Kidney (tissue), 22 donors: ENCODE results near the gene SP100. TPM values are rescaled to one million over a fixed set of nuclear protein-coding genes. Genes with fewer than 3 reads are reported as not detected.

ENCODE experiments used
- DNase-seq, 5 donors: peaks; one replicate each; pipeline ENCODE4 v3.0.0-alpha.2; 2013 to 2020
- FAIRE-seq: peaks from 2 replicates; lab custom pipeline; 2012; peaks lifted over from hg19 to GRCh38; lab: Jason Lieb, UNC
- H3K27ac ChIP-seq, 2 donors: one replicate each; pipeline ENCODE4 v1.7.0; 2013; ENCODE audit warnings: low read depth in 2 of 2, low read length in 2 of 2, inconsistent platforms in 1 of 2
- H3K27me3 ChIP-seq: one replicate; pipeline ENCODE4 v1.7.1; 2013; ENCODE audit warnings: low read length, inconsistent platforms; ENCODE audit not compliant: control insufficient read depth, insufficient read depth
- H3K36me3 ChIP-seq, 3 donors: one replicate each; pipeline versions ENCODE4 v1.7.0 to v1.7.1; 2013; ENCODE audit warnings: low read length in 3 of 3, control low read depth in 1 of 3, inconsistent platforms in 1 of 3; ENCODE audit not compliant: insufficient read depth in 3 of 3, control insufficient read depth in 2 of 3
- H3K4me1 ChIP-seq, 3 donors: one replicate each; pipeline versions ENCODE4 v1.7.0 to v1.7.1; 2013; ENCODE audit warnings: low read length in 3 of 3, inconsistent platforms in 1 of 3, low read depth in 1 of 3; ENCODE audit not compliant: control insufficient read depth in 2 of 3, insufficient read depth in 2 of 3
- H3K4me3 ChIP-seq, 3 donors: one replicate each; pipeline versions ENCODE4 v1.7.0 to v1.8.1; 2013; ENCODE audit warnings: low read length in 3 of 3, control low read depth in 1 of 3, inconsistent platforms in 1 of 3
- H3K9ac ChIP-seq, 3 donors: one replicate each; pipeline versions ENCODE4 v1.7.0 to v1.7.1; 2013; ENCODE audit warnings: low read length in 3 of 3, control low read depth in 1 of 3, inconsistent platforms in 1 of 3
- H3K9me3 ChIP-seq, 3 donors: one replicate each; pipeline versions ENCODE4 v1.7.0 to v1.7.1; 2013; ENCODE audit warnings: low read length in 3 of 3, control low read depth in 1 of 3, inconsistent platforms in 1 of 3; ENCODE audit not compliant: control insufficient read depth in 2 of 3, insufficient read depth in 1 of 3
- CTCF ChIP-seq: IDR thresholded peaks from 3 replicates; pipeline ENCODE4 v1.5.1; 2012; ENCODE audit warnings: mild to moderate bottlenecking, moderate library complexity, borderline replicate concordance; ENCODE audit not compliant: insufficient read depth; ENCODE audit errors: extremely low read depth
- intact Hi-C: fragments of 100-400 bp; cut with DNase I; formaldehyde crosslinking; loops from one replicate; pipeline ENCODE4 v1.11.1; 2022
- long read RNA-seq, 10 donors: library from polyadenylated mRNA in 1 of 10; unstranded in 1 of 10; transcript quantifications; one replicate each; pipeline ENCODE4 v2.0.0 and lab custom pipeline, GENCODE V29; 2021 to 2026
- polyA plus RNA-seq: library from polyadenylated mRNA; stranded (reverse); fragments of 350-450 nt; fragmentation: Illumina TruSeq; extraction: RNeasy Lipid Tissue Mini Kit (QIAGEN cat#74804); gene quantifications from one replicate; pipeline ENCODE4 v1.2.3, GENCODE V29; 2014; ENCODE audit warnings: low read depth, low replicate concordance; ENCODE audit not compliant: insufficient read depth
- total RNA-seq: library from RNA; stranded (reverse); fragmentation: NEBNext Ultra II Directional; extraction: Animal tissue kit (Norgen Biotek cat#: 25700); gene quantifications from one replicate; pipeline ENCODE4 v1.2.1, GENCODE V29; 2021
- donor health status: control.
- donor health status: control.
- donor health status: control.
- donor health status: control.
- donor health status: control.
- donor health status: DM: yes; HTN: yes; CAD: no.
- donor health status: Normal renal cell carcinoma (clear cell type).

The SP100 gene
- 118 TPM for total RNA-seq
- polyA plus RNA-seq = 35.7 TPM
- long read RNA-seq, donor 1, partial matches to known transcripts = 0 of 1 reads
- long read RNA-seq, donor 1, other reads (novel, unspliced or antisense) = 0 of 1 reads
- long read RNA-seq, donor 2, partial matches to known transcripts = 0 of 2 reads
- long read RNA-seq, donor 2, other reads (novel, unspliced or antisense) = 0 of 2 reads
- long read RNA-seq, donor 3, partial matches to known transcripts = 0 of 2 reads
- long read RNA-seq, donor 3, other reads (novel, unspliced or antisense) = 0 of 2 reads
- long read RNA-seq, donor 4 = 0 reads
- long read RNA-seq, donor 5 = 0 reads
- long read RNA-seq, donor 6, partial matches to known transcripts = 0 of 4 reads
- long read RNA-seq, donor 6, other reads (novel, unspliced or antisense) = 0 of 4 reads
- long read RNA-seq, donor 7, transcript SP100-204 (15 exons, 1,898 nt) = major isoform, 23 of 55 reads
- long read RNA-seq, donor 7, partial matches to known transcripts = 16 of 55 reads
- long read RNA-seq, donor 7, other reads (novel, unspliced or antisense) = 12 of 55 reads
- long read RNA-seq, donor 8, partial matches to known transcripts = 0 of 3 reads
- long read RNA-seq, donor 8, other reads (novel, unspliced or antisense) = 0 of 3 reads
- long read RNA-seq, donor 9, partial matches to known transcripts = 0 of 2 reads
- long read RNA-seq, donor 9, other reads (novel, unspliced or antisense) = 0 of 2 reads
- long read RNA-seq, donor 10, partial matches to known transcripts = 0 of 3 reads
- long read RNA-seq, donor 10, other reads (novel, unspliced or antisense) = 0 of 3 reads

GRCh38 chr2:230416061-230416721 is at the start of gene SP100:
TSS of gene SP100 (plus strand) at chr2:230416201. CDS start at chr2:230416297, 96 bp downstream.
- FAIRE-seq = no peak
- DNase-seq = peak in 3 of 5 donors; percentile 44 to 91 (median 74)
- peak within 1 kb of the TSS; percentile 69 to 89 (median 86) for H3K4me3 ChIP-seq
- H3K36me3 ChIP-seq = no peaks in the 10 kb centered on the region
- H3K4me1 ChIP-seq = peaks cover 0 to 24% (median 18%) of the 10 kb centered on the region in 3 donors
- H3K9ac ChIP-seq = peak within 1 kb of the TSS; percentile 54 to 82 (median 63)
- no peak for TF ChIP-seq CTCF
- no peaks in the 10 kb centered on the region for H3K27me3 ChIP-seq
- intact Hi-C loops = no loop called here
- H3K27ac ChIP-seq = peak within 1 kb of the TSS; percentile 83 to 95
- no peaks in the 10 kb centered on the region for H3K9me3 ChIP-seq

- FAIRE-seq = no peak
- Histone ChIP-seq H3K27me3 (no peaks in the 10 kb centered on the region), H3K27ac (no peak overlapping the region), H3K9me3 (no peaks in the 10 kb centered on the region), H3K4me3 (no peak overlapping the region), H3K9ac (no peak overlapping the region), H3K36me3 (peaks cover 0 to 3% (median 0%) of the 10 kb centered on the region in 3 donors), H3K4me1 (no peaks in the 10 kb centered on the region)
- DNase-seq = no peak
- intact Hi-C loops = no loop called here
- TF ChIP-seq CTCF = no peak
These were observed 33.9 kb upstream of the SP100 start for GRCh38 chr2:230382108-230382507.

- DNase-seq (peak in 1 of 5 donors; percentile 2), FAIRE-seq (no peak)
- no peaks in the 10 kb centered on the region for H3K4me1 ChIP-seq
- peaks cover 0 to 3% (median 0%) of the 10 kb centered on the region in 3 donors for H3K36me3 ChIP-seq
- no peak for TF ChIP-seq CTCF
- H3K9me3 ChIP-seq = no peaks in the 10 kb centered on the region
- H3K9ac ChIP-seq = no peak overlapping the region
- H3K27me3 ChIP-seq = no peaks in the 10 kb centered on the region
- intact Hi-C loops = no loop called here
- H3K27ac ChIP-seq = no peak overlapping the region
- H3K4me3 ChIP-seq = no peak overlapping the region
These were observed 32.5 kb upstream of the SP100 start for GRCh38 chr2:230383453-230383852.
